SJSA1 (cell line): ENCODE results near the gene ARL6IP5. TPM values are rescaled to one million over a fixed set of nuclear protein-coding genes. Genes with fewer than 3 reads are reported as not detected.

ENCODE experiments used
- DNase-seq, 2 experiments: peaks; one replicate each; pipeline ENCODE4 v3.0.0-alpha.2; 2015 to 2020; ENCODE audit warnings: low spot score in 2 of 2, low read depth in 1 of 2
- H3K27ac ChIP-seq: fragments of 250-450 bp; sonication (Bioruptor Pico); 2 replicates; pipeline ENCODE4 v1.5.1; 2020; ENCODE audit warnings: mild to moderate bottlenecking, moderate library complexity
- H3K27me3 ChIP-seq: fragments of 250-450 bp; sonication (Bioruptor Pico); replicated peaks from 2 replicates; pipeline ENCODE4 v1.5.1; 2020; ENCODE audit warnings: mild to moderate bottlenecking, moderate library complexity
- H3K36me3 ChIP-seq: fragments of 250-450 bp; sonication (Bioruptor Pico); 2 replicates; pipeline ENCODE4 v1.5.1; 2020; ENCODE audit warnings: mild to moderate bottlenecking
- H3K4me1 ChIP-seq: fragments of 250-450 bp; sonication (Bioruptor Pico); replicated peaks from 2 replicates; pipeline ENCODE4 v1.6.1; 2021; ENCODE audit warnings: mild to moderate bottlenecking
- H3K4me3 ChIP-seq: fragments of 250-450 bp; sonication (Bioruptor Pico); 2 replicates; pipeline ENCODE4 v1.5.1; 2020; ENCODE audit warnings: mild to moderate bottlenecking
- H3K9me3 ChIP-seq: fragments of 250-450 bp; sonication (Bioruptor Pico); replicated peaks from 2 replicates; pipeline ENCODE4 v1.5.1; 2020; ENCODE audit warnings: mild to moderate bottlenecking
- total RNA-seq: library from RNA; depleted of rRNA; stranded (reverse); fragments of >200 nt; shearing (Covaris generic); gene quantifications from 2 replicates; pipeline ENCODE4 v1.2.3, GENCODE V29; 2014; rRNA removed

The ARL6IP5 gene, protein sequence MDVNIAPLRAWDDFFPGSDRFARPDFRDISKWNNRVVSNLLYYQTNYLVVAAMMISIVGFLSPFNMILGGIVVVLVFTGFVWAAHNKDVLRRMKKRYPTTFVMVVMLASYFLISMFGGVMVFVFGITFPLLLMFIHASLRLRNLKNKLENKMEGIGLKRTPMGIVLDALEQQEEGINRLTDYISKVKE
- 49.8 and 57.3 TPM in 2 replicates for total RNA-seq

DNA sequence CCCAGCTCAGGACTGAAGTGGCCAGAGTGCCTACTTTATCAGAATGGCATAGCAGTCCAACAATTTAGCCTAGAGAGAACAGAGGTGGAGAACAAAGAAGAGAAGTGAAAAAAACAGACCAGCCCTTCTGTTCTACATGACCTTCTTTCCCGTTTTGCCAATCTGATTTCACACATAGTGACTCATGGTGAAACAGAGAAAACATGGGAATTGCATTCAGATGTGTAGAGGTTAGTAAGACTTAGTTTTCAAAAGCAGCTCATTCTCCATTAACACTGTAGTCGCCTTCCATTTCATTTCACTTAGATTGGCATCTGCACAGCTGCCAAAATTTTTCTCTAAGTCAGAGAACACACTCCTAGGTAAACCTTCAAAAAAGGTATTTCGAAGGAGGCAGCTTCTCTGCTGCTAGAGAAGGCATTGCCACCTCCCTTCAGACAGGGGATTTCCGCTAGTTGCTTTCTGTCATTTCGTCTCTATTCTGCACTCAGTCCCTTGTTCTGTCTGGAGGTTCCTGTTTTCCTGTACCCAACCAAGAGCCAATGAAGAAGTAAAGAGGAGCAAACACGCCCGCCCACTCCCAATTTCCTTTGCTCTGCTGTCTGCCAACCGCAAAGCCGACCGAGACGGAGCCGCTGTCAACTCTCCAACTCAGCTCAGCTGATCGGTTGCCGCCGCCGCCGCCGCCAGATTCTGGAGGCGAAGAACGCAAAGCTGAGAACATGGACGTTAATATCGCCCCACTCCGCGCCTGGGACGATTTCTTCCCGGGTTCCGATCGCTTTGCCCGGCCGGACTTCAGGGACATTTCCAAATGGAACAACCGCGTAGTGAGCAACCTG lies at the start of gene ARL6IP5:
Gene ARL6IP5, plus strand, starts transcription at position 612 of the 842 bp plus-strand sequence. Its CDS starts 111 bp downstream, at position 723.
- no peaks in the 10 kb centered on the region for H3K9me3 ChIP-seq
- H3K4me3 ChIP-seq: peak within 1 kb of the TSS; percentile 74
- H3K27me3 ChIP-seq: no peaks in the 10 kb centered on the region
- H3K27ac ChIP-seq: peak within 1 kb of the TSS; percentile 96
- peaks cover 14% of the 10 kb centered on the region for H3K36me3 ChIP-seq
- H3K4me1 ChIP-seq: peaks cover 79% of the 10 kb centered on the region
- DNase-seq: peak; percentile 82 to 89

DNA sequence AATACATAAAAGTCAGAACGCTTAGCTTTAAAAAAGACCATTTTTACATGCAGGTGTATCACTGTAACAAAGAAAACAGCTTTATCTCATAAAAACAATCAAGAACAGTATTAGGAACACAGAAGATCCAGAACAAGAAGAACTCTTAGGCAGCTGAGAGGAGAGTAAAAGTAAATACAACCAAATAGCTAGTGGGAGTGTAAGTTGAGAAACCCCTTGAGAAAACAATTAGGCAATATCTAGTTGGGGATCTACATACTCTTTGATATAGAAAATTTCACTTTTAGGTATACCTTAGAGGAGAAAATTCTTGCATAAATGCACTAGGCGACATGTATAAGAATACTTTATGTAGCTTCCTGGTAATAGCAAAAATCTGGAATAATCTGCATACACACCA lies 40.1 kb upstream of the ARL6IP5 start:
- no peaks in the 10 kb centered on the region for H3K27me3 ChIP-seq
- no peaks in the 10 kb centered on the region for H3K4me1 ChIP-seq
- no peak for DNase-seq
- H3K4me3 ChIP-seq: no peak overlapping the region
- H3K36me3 ChIP-seq: peaks cover 84% of the 10 kb centered on the region
- no peak overlapping the region for H3K27ac ChIP-seq
- no peaks in the 10 kb centered on the region for H3K9me3 ChIP-seq

DNA sequence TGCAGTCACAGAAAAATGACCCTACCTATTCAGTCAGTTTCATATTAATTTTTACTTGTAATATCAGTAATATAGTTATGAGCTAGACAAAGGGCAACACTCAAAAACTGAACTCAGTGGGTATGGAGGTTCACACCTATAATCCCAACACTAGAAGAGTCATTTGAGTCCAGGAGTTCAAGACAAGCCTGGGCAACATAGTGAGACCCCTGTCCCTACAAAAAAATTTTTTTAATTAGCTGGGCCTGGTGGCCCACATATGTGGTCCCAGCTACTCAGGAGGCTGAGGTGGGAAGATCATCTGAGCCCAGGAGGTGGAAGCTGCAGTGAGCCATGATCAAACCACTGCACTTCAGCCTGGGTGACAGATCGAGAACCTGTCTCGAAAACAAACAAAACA lies 35.7 kb upstream of the ARL6IP5 start:
- Histone ChIP-seq H3K4me3 (no peak overlapping the region), H3K27ac (no peak overlapping the region), H3K36me3 (peaks cover 62% of the 10 kb centered on the region), H3K27me3 (no peaks in the 10 kb centered on the region), H3K9me3 (no peaks in the 10 kb centered on the region), H3K4me1 (peaks cover 4% of the 10 kb centered on the region)
- no peak for DNase-seq

DNA sequence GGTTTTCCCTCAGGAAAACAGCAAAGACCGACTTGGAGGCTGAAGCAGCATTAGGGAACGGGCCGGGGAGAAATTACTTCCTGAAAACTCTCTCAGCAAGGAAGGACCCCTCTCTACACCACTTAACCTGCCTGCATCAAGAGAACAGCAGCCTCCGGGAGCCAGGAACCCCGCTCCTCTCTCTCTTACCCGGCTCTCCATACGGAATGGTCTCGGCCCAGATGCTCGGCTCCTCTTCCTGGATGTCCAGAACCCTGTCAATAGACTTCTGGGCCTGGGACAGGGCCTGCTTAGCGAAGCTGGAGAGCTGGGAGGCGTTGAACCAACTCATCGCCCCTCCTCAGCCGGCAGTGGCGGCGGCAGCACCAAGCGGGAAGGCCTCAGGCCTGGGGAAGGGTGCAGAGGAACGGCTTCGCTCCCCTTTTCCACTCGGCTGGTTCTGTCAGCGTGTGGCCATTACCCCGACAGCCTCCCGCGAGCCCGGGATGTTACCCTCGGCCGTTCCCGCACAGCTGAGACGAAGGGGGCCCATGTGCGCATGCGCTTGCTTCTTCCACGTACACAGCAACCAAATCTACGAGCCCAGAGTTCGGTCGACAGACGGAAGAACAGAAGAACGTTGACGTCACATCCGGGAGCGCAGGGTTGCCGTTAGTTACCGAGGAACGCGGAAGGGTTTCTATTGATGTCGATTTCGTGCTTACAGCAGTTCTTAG lies 32.8 kb upstream of the ARL6IP5 start, which contains the start of gene TMF1:
Gene TMF1, minus strand, starts transcription at position 578 of the 716 bp plus-strand sequence. Its CDS starts 247 bp downstream, at position 331.
- no peaks in the 10 kb centered on the region for H3K27me3 ChIP-seq
- peak within 1 kb of the TSS; percentile 83 for H3K27ac ChIP-seq
- H3K9me3 ChIP-seq: no peaks in the 10 kb centered on the region
- DNase-seq: peak; percentile 93 to 96
- peaks cover 51% of the 10 kb centered on the region for H3K36me3 ChIP-seq
- peak within 1 kb of the TSS; percentile 63 for H3K4me3 ChIP-seq
- H3K4me1 ChIP-seq: peaks cover 4% of the 10 kb centered on the region

DNA sequence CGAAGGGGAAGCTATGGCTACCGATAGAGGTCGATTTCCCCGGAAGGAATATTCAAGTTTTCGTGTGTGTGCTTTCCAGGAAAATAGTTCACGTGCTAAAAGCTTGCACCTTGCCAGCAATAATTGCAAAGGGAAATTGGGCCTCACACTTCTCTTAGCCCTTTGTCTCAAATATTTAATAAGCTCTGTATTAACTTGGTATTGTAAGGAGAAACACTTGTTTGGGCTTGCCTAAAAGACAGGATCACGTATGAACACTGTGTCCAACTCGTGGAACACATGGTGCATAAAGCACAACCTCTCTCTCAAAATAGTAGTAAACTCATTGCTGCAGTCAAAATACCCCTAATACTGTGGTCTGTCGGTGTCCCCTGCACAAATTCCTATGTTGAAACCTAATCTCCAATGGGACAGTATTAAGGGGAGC lies 32.3 kb upstream of the ARL6IP5 start:
- DNase-seq: no peak
- H3K36me3 ChIP-seq: peaks cover 51% of the 10 kb centered on the region
- H3K27me3 ChIP-seq: no peaks in the 10 kb centered on the region
- peak overlapping the region; percentile 63 for H3K4me3 ChIP-seq
- no peaks in the 10 kb centered on the region for H3K9me3 ChIP-seq
- peak overlapping the region; percentile 83 for H3K27ac ChIP-seq
- peaks cover 4% of the 10 kb centered on the region for H3K4me1 ChIP-seq

DNA sequence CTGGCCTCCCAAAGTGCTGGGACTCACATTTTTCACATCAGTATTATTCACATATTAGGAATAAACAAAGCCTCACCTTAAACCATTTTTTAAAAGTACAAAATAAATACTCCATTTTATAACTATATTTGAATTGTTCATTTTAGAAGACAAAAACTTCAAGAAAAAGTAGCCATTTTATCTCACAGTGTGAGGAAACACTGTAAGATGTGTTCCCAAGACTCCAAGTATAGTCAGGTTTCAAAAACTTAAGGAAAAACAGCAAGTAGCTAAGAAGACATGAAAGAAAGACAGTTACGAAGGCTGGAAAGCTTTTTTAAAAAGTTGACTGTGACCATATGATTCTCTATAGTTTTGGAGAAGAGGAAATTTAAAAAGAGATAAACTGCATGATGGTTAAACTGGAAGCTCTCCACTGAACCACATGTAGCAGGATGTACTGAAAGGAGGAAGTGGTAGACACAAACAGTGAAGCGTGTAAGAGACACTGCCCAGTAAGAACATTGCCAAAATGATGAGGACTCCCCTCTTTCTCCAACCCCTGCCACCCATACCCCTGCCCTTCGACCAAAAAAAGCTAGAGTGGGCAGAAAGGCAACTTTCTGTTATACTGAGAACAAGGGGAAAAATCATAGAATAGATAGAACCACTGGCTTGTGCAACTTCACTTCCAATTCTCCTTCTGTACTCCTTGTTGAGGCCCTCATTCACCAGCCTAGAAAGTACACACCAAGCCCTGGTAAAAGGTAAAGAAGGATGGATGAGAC lies 26.4 kb upstream of the ARL6IP5 start:
- no peak overlapping the region for H3K4me3 ChIP-seq
- no peak overlapping the region for H3K27ac ChIP-seq
- H3K9me3 ChIP-seq: no peaks in the 10 kb centered on the region
- no peaks in the 10 kb centered on the region for H3K27me3 ChIP-seq
- no peaks in the 10 kb centered on the region for H3K4me1 ChIP-seq
- peaks cover 83% of the 10 kb centered on the region for H3K36me3 ChIP-seq
- no peak for DNase-seq

DNA sequence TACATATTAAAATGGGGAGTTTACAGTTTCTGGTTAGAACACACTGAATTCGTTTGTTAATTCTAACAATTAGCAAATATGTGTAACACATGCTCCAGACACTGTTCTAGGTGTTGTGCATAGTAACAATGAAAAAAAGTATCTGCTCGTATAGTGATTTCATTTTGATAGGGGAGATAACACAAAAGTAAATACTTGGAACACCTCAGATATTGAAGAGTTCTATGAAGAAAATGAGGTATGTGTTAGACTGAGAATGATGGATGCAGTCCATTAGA lies 25.9 kb upstream of the ARL6IP5 start:
- peaks cover 81% of the 10 kb centered on the region for H3K36me3 ChIP-seq
- no peaks in the 10 kb centered on the region for H3K4me1 ChIP-seq
- H3K4me3 ChIP-seq: no peak overlapping the region
- no peak overlapping the region for H3K27ac ChIP-seq
- no peaks in the 10 kb centered on the region for H3K27me3 ChIP-seq
- DNase-seq: no peak
- no peaks in the 10 kb centered on the region for H3K9me3 ChIP-seq

DNA sequence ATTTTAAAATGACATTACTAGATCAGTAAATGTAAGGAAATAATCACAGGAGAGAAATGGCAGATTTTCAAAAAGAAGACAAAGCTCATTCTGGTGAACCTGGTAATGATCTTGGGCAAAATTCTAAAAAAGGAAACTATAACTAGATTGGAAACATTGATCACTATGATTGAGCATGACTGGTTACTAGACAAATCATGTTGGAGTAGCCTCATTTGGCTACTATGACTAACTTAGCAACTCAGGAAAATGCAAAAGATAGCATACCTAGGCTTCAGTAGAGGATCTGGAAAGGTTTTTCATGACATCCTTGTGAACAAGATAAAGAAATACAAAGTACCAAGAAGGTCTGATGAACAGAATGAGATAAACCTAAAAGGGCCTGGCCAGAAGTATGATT lies 25.0 kb upstream of the ARL6IP5 start:
- H3K27ac ChIP-seq: no peak overlapping the region
- DNase-seq: no peak
- H3K27me3 ChIP-seq: no peaks in the 10 kb centered on the region
- no peaks in the 10 kb centered on the region for H3K9me3 ChIP-seq
- H3K4me3 ChIP-seq: no peak overlapping the region
- H3K4me1 ChIP-seq: no peaks in the 10 kb centered on the region
- H3K36me3 ChIP-seq: peaks cover 83% of the 10 kb centered on the region

DNA sequence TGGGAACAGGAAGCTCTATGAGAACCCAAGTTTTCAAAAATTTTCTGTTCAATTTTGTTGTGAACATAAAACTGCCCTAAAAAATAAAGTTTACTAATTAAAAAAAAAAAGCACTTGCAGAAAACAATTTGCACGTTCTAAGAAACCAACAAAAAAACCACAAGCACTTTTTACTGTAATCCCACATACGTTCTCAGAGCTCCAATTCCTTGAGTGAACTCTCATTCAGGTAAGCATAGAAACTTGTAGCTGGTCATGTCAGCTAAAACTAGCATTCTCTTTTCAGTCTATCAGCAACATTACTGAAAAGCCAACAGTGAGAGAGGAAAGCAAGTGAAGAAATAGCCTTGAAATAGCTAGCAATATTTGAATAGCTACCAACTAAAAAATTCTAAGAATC lies 21.1 kb upstream of the ARL6IP5 start:
- peaks cover 66% of the 10 kb centered on the region for H3K36me3 ChIP-seq

DNA sequence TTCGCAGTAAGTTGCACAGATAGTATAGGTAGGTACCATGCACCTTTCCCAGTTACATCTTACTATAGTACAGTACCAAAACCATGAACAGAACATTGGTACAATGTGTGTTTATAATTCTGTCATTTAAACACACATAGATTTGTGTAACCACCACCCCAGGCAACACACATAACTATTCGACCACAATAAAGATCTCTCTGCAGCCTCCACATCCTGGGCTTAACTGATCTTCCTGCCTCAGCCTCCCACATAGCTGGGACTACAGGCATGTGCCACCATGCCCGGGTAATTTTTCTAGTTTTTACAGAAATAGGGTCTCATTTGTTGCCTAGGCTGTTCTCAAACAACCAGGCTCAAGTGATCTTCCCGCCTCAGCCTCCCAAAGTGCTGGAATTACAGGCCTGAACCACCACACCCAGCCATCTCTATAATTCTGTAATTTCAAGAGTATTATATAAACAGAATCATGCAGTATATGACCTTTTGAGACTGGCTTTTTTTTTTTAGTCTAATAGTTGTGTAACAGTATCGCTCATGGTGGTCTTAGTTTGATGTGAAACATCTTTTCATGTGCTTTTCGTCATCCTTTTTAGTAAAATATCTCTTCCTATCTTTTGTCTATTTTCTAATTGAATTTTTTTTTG lies 19.3 kb upstream of the ARL6IP5 start:
- no peaks in the 10 kb centered on the region for H3K9me3 ChIP-seq
- no peaks in the 10 kb centered on the region for H3K27me3 ChIP-seq
- no peak overlapping the region for H3K27ac ChIP-seq
- peaks cover 55% of the 10 kb centered on the region for H3K36me3 ChIP-seq
- H3K4me1 ChIP-seq: no peaks in the 10 kb centered on the region
- H3K4me3 ChIP-seq: no peak overlapping the region
- no peak for DNase-seq

More for the DNA sequence above, 21.1 kb upstream of the ARL6IP5 start:
- Histone ChIP-seq H3K4me1 (no peaks in the 10 kb centered on the region), H3K4me3 (no peak overlapping the region), H3K9me3 (no peaks in the 10 kb centered on the region), H3K27me3 (no peaks in the 10 kb centered on the region), H3K27ac (no peak overlapping the region)
- no peak for DNase-seq

DNA sequence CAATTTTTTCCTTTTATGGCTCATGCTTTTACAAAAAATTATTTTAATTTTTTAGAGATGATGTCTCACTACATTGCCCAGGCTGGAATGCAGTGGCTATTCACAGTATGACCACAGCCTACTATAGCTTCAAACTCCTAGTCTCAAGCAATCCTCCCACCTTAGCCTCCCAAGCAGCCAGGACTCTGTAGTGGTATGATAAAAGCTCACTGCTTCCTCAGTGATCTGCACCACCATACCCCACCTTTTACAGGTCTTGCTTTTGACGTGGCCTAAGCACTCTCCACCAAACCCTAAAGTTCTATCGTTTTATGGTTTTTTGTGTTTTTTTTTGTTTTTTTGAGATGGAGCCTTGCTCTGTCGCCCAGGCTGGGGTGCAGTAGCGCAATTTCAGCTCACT lies 18.6 kb upstream of the ARL6IP5 start:
- no peaks in the 10 kb centered on the region for H3K27me3 ChIP-seq
- H3K4me1 ChIP-seq: no peaks in the 10 kb centered on the region
- no peak for DNase-seq
- H3K36me3 ChIP-seq: peaks cover 55% of the 10 kb centered on the region
- no peak overlapping the region for H3K4me3 ChIP-seq
- no peak overlapping the region for H3K27ac ChIP-seq
- no peaks in the 10 kb centered on the region for H3K9me3 ChIP-seq

DNA sequence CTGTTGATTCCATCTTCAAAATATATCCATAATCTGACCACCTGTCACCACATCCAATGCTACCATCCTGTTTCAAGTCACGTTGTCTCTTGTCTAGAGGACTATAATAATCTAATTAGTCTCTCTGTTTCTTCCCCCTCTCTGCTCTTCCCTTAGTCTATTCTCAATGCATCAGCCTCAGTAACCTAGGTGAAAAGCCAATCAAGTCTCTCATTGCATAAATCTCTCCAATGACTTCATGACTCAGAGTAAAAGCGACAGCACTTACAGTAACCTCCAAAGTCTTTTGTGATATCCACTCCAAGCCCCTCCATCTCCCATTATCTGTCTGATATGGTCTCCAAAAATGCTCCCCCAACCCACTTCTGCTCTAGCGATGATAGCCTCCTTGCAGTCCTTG lies 11.8 kb upstream of the ARL6IP5 start:
- no peak for DNase-seq
- Histone ChIP-seq H3K27me3 (no peaks in the 10 kb centered on the region), H3K9me3 (no peaks in the 10 kb centered on the region), H3K36me3 (peaks cover 48% of the 10 kb centered on the region), H3K4me3 (no peak overlapping the region), H3K27ac (no peak overlapping the region), H3K4me1 (no peaks in the 10 kb centered on the region)
